SK-N-SH (cell line): ENCODE measurements around the gene THEM5. TPM values are rescaled to one million over a fixed set of nuclear protein-coding genes. Genes with fewer than 3 reads are reported as not detected.

Experiments
- CTCF ChIA-PET: fragments of 300-600, 350-600 bp; formaldehyde crosslinking; extraction: SDS; loops from one replicate; lab custom pipeline; 2021; lab: Yijun Ruan, JAX
- POLR2A ChIA-PET: fragments of 350-600 bp; sonication (Branson Sonifier 250); formaldehyde crosslinking; extraction: SDS; loops from one replicate; lab custom pipeline; 2020; ENCODE audit warnings: antibody characterized with exemption, inconsistent platforms; lab: Yijun Ruan, JAX
- DNase-seq: peaks from one replicate; pipeline ENCODE4 v3.0.0; 2012
- H2AFZ ChIP-seq: fragments of 200-600 bp; sonication (generic); 2 replicates; pipeline ENCODE4 v1.8.1; 2016; ENCODE audit warnings: antibody characterized with exemption, mild to moderate bottlenecking, low read depth
- H3F3A ChIP-seq: fragments of 200-600 bp; sonication (generic); replicated peaks from 2 replicates; pipeline ENCODE3; 2016; ENCODE audit warnings: antibody characterized with exemption, mild to moderate bottlenecking; ENCODE audit not compliant: insufficient read depth
- H3K27ac ChIP-seq, 2 experiments: fragments of 200-500 bp in 1 of 2; fragments of 200-600 bp in 1 of 2; sonication (Bioruptor generic) in 1 of 2; sonication (generic), shearing (Covaris generic) in 1 of 2; 2 replicates each; pipeline versions ENCODE4 v1.5.1 to v1.6.1; 2014 to 2016; ENCODE audit warnings: low read depth in 2 of 2, inconsistent platforms in 1 of 2, low read length in 1 of 2, mild to moderate bottlenecking in 1 of 2, mixed read lengths in 1 of 2
- H3K27me3 ChIP-seq: fragments of 200-600 bp; sonication (generic), shearing (Covaris generic); 2 replicates; pipeline ENCODE4 v1.6.1; 2016; ENCODE audit warnings: mixed run types; ENCODE audit not compliant: insufficient read depth
- H3K36me3 ChIP-seq, 2 experiments: fragments of 200-500 bp in 1 of 2; fragments of 200-600 bp in 1 of 2; sonication (Bioruptor generic) in 1 of 2; sonication (generic) in 1 of 2; replicated peaks in 1 of 2; 2 replicates each; pipeline versions ENCODE3 to v1.5.1; 2014 to 2016; ENCODE audit warnings: low read length in 1 of 2, mild to moderate bottlenecking in 1 of 2; ENCODE audit not compliant: insufficient read depth in 2 of 2, control insufficient read depth in 1 of 2
- H3K4me1 ChIP-seq, 2 experiments: fragments of 200-500 bp in 1 of 2; fragments of 200-600 bp in 1 of 2; sonication (Bioruptor generic) in 1 of 2; sonication (generic), shearing (Covaris generic) in 1 of 2; 2 replicates each; pipeline versions ENCODE4 v1.5.1 to v1.6.1; 2014 to 2016; ENCODE audit warnings: low read depth in 1 of 2, low read length in 1 of 2, mixed run types in 1 of 2; ENCODE audit not compliant: insufficient read depth in 2 of 2, control insufficient read depth in 1 of 2
- H3K4me2 ChIP-seq: fragments of 200-600 bp; sonication (generic), shearing (Covaris generic); 2 replicates; pipeline ENCODE4 v1.6.1; 2017; ENCODE audit warnings: mixed run types
- H3K4me3 ChIP-seq, 2 experiments: fragments of 200-500 bp in 1 of 2; fragments of 200-600 bp in 1 of 2; sonication (Bioruptor generic) in 1 of 2; sonication (generic), shearing (Covaris generic) in 1 of 2; 2 replicates each; pipeline versions ENCODE4 v1.5.1 to v1.8.1; 2014 to 2016; ENCODE audit warnings: low read depth in 2 of 2, inconsistent platforms in 1 of 2, low read length in 1 of 2, mild to moderate bottlenecking in 1 of 2, mixed read lengths in 1 of 2, moderate library complexity in 1 of 2
- H3K79me2 ChIP-seq: fragments of 200-600 bp; sonication (generic); 2 replicates; pipeline ENCODE4 v1.8.1; 2017; ENCODE audit warnings: mild to moderate bottlenecking; ENCODE audit not compliant: insufficient read depth
- H3K9ac ChIP-seq: fragments of 200-600 bp; sonication (generic); 2 replicates; pipeline ENCODE4 v1.6.1; 2017; ENCODE audit warnings: mixed run types
- H3K9me2 ChIP-seq: fragments of 200-600 bp; sonication (generic); 2 replicates; pipeline ENCODE4 v1.6.1; 2017; ENCODE audit warnings: mixed run types
- H3K9me3 ChIP-seq: fragments of 200-600 bp; sonication (generic); 2 replicates; pipeline ENCODE4 v1.6.1; 2017; ENCODE audit warnings: mixed run types, mild to moderate bottlenecking, moderate library complexity
- H4K20me1 ChIP-seq: fragments of 200-600 bp; sonication (generic); 2 replicates; pipeline ENCODE4 v1.6.1; 2017; ENCODE audit warnings: mild to moderate bottlenecking, mixed run types; ENCODE audit not compliant: insufficient read depth
- CHD2 ChIP-seq: fragments of 150-350 bp; IDR thresholded peaks from 2 replicates; pipeline ENCODE4 v1.6.1; 2018; ENCODE audit warnings: low read length; ENCODE audit not compliant: partially characterized antibody
- CTCF ChIP-seq: fragments of 200-600 bp; sonication (generic); IDR thresholded peaks from 2 replicates; pipeline ENCODE4 v1.6.1; 2017; ENCODE audit warnings: antibody characterized with exemption, mild to moderate bottlenecking, moderate library complexity
- ELF1 ChIP-seq: IDR thresholded peaks from 2 replicates; pipeline ENCODE4 v1.4.0; 2012
- EP300 ChIP-seq, 2 experiments: IDR thresholded peaks; 2 replicates each; pipeline versions ENCODE4 v1.4.0 to v1.6.1; 2012; ENCODE audit warnings: borderline replicate concordance in 1 of 2, low read depth in 1 of 2, low read length in 1 of 2
- FOSL2 ChIP-seq: IDR thresholded peaks from 2 replicates; pipeline ENCODE4 v1.4.0; 2012; ENCODE audit warnings: low read depth, mild to moderate bottlenecking, moderate library complexity, borderline replicate concordance
- GABPA ChIP-seq: IDR thresholded peaks from 2 replicates; pipeline ENCODE4 v1.4.0; 2012; ENCODE audit warnings: low read depth, mild to moderate bottlenecking
- GATA2 ChIP-seq: sonication (generic); formaldehyde crosslinking; IDR thresholded peaks from 2 replicates; pipeline ENCODE4 v1.5.0; 2020; ENCODE audit warnings: mild to moderate bottlenecking, missing genetic modification reagents
- IRF3 ChIP-seq: fragments of 150-350 bp; IDR thresholded peaks from 2 replicates; pipeline ENCODE4 v1.6.1; 2016; ENCODE audit warnings: mild to moderate bottlenecking, low read depth, low read length
- JUND ChIP-seq: IDR thresholded peaks from 2 replicates; pipeline ENCODE4 v1.4.0; 2012
- MAX ChIP-seq: IDR thresholded peaks from 2 replicates; pipeline ENCODE4 v1.4.0; 2012; ENCODE audit warnings: low read depth
- MEF2A ChIP-seq: IDR thresholded peaks from 2 replicates; pipeline ENCODE4 v1.4.0; 2012; ENCODE audit warnings: low read depth, borderline replicate concordance
- MXI1 ChIP-seq: IDR thresholded peaks from 2 replicates; pipeline ENCODE4 v1.6.1; 2012; ENCODE audit warnings: mild to moderate bottlenecking, low read depth, low read length, improper control_type of control experiment
- NFIC ChIP-seq: IDR thresholded peaks from 2 replicates; pipeline ENCODE4 v1.4.0; 2012; ENCODE audit warnings: borderline replicate concordance
- NRF1 ChIP-seq: IDR thresholded peaks from 2 replicates; pipeline ENCODE4 v1.6.1; 2012; ENCODE audit warnings: low read depth, mild to moderate bottlenecking, low read length
- PBX3 ChIP-seq: IDR thresholded peaks from 2 replicates; pipeline ENCODE4; 2012
- POLR2AphosphoS5 ChIP-seq: IDR thresholded peaks from 2 replicates; pipeline ENCODE4 v1.6.1; 2012; ENCODE audit warnings: low read depth, low read length
- RAD21 ChIP-seq: IDR thresholded peaks from 2 replicates; pipeline ENCODE4 v1.6.1; 2012; ENCODE audit warnings: mild to moderate bottlenecking, low read length
- RCOR1 ChIP-seq: fragments of 150-350 bp; IDR thresholded peaks from 2 replicates; pipeline ENCODE4 v1.6.1; 2017; ENCODE audit warnings: antibody characterized with exemption, low read length
- RXRA ChIP-seq: IDR thresholded peaks from 2 replicates; pipeline ENCODE4 v1.4.0; 2012; ENCODE audit warnings: low read depth, mild to moderate bottlenecking, borderline replicate concordance
- SIN3A ChIP-seq: IDR thresholded peaks from 2 replicates; pipeline ENCODE4 v1.6.1; 2012; ENCODE audit warnings: low read depth, mild to moderate bottlenecking, low read length, moderate library complexity, borderline replicate concordance
- SMC3 ChIP-seq: IDR thresholded peaks from 2 replicates; pipeline ENCODE4 v1.6.1; 2012; ENCODE audit warnings: low read depth, low read length, improper control_type of control experiment
- TAF1 ChIP-seq: IDR thresholded peaks from 2 replicates; pipeline ENCODE4 v1.6.1; 2012; ENCODE audit warnings: low read depth, mild to moderate bottlenecking, low read length, moderate library complexity, borderline replicate concordance
- TEAD4 ChIP-seq: IDR thresholded peaks from 2 replicates; pipeline ENCODE4 v1.4.0; 2012; ENCODE audit warnings: mild to moderate bottlenecking, borderline replicate concordance; ENCODE audit not compliant: insufficient read depth
- USF2 ChIP-seq: fragments of 150-350 bp; IDR thresholded peaks from 2 replicates; pipeline ENCODE4 v1.6.1; 2017; ENCODE audit warnings: antibody characterized with exemption, low read length, low read depth, borderline replicate concordance
- ZBTB33 ChIP-seq: IDR thresholded peaks from 2 replicates; pipeline ENCODE4 v1.4.0; 2012; ENCODE audit warnings: low read depth, borderline replicate concordance
- WGBS: methylation state at CpG from one replicate; pipeline ENCODE4 v1.1.6; 2017; ENCODE audit warnings: low lambda C conversion rate; 5-methylcytosine and 5-hydroxymethylcytosine counted together
- polyA plus RNA-seq, 3 experiments: library from polyadenylated mRNA; depleted of rRNA; stranded (reverse); fragments of >200 nt; gene quantifications; 2 replicates each; pipeline ENCODE4 v1.2.3, GENCODE V29; 2012

The THEM5 gene
- polyA plus RNA-seq, 1 of the 3 experiments (the other 2 are of a cell fraction): not detected

- TF ChIP-seq MEF2A (no peak), NRF1 (no peak), RAD21 (no peak), GABPA (no peak), PBX3 (no peak), ELF1 (no peak), SIN3A (no peak), CTCF (no peak), RCOR1 (no peak), FOSL2 (no peak), MAX (no peak), TEAD4 (no peak), EP300 (IDR thresholded peaks at IDR 0.05; ENCODE audit: borderline replicate concordance in 1 of 2, low read depth in 1 of 2, low read length in 1 of 2) (peak in 1 of 2 experiments; percentile 50; a peak in 2 of 4 replicates), TAF1 (no peak), JUND (no peak)
These were observed 30.3 kb downstream of the THEM5 start (continued) for GRCh38 chr1:151823175-151823574.

GRCh38 chr1:151822404-151822803, 31.1 kb downstream of the THEM5 start:
- Histone ChIP-seq H3K4me1 (peaks cover 0 to 58% of the 10 kb centered on the region in 2 experiments; a peak in 2 of 4 replicates), H3K27me3 (no peaks in the 10 kb centered on the region; the same call in 1 of the 2 replicates), H3K79me2 (no peaks in the 10 kb centered on the region), H4K20me1 (no peaks in the 10 kb centered on the region), H3K9me2 (no peaks in the 10 kb centered on the region), H3K9me3 (no peaks in the 10 kb centered on the region), H3K27ac (peak overlapping the region in 1 of 2 experiments; percentile 81; a peak in 1 of 4 replicates), H3K36me3 (no peaks in the 10 kb centered on the region), H3K9ac (no peak overlapping the region), H2AFZ (no peak overlapping the region), H3K4me2 (no peak overlapping the region), H3F3A (no peaks in the 10 kb centered on the region), H3K4me3 (no peak overlapping the region)
- 58% methylated on average over 4 of the region's 7 CpGs for WGBS
- ChIA-PET POLR2A (interaction anchor here (1.0 to 2.0 kb wide), 3 partner anchors 10 to 87 kb away, joined by 3 to 6 read pairs (median 5); partner anchors contain the start of genes MRPL9 and THEM4), CTCF (interaction anchor here (0.9 to 7.8 kb wide), 3 partner anchors 14 to 88 kb away, joined by 3 to 46 read pairs (median 13); no protein-coding TSS in a partner anchor)
- no peak for DNase-seq
- TF ChIP-seq GATA2 (CRISPR knock-in tag): no peak
- TF ChIP-seq MEF2A: no peak
- TF ChIP-seq GABPA: no peak
- TF ChIP-seq NFIC: no peak
- TF ChIP-seq MAX: no peak
- no peak for TF ChIP-seq JUND
- no peak for TF ChIP-seq USF2
- TF ChIP-seq POLR2AphosphoS5: no peak
- TF ChIP-seq CHD2: no peak
- TF ChIP-seq ELF1: no peak
- TF ChIP-seq IRF3: no peak
- no peak for TF ChIP-seq SMC3
- no peak for TF ChIP-seq FOSL2
- TF ChIP-seq RAD21: no peak
- no peak for TF ChIP-seq RXRA
- TF ChIP-seq NRF1: no peak
- TF ChIP-seq MXI1: no peak
- TF ChIP-seq ZBTB33: no peak
